Stomach (tissue), 9 donors: ENCODE measurements around the gene CFAP46. TPM values are rescaled to one million over a fixed set of nuclear protein-coding genes. Genes with fewer than 3 reads are reported as not detected.
"Not testable (repeated sequence)": the region's sequence is repeated elsewhere in the genome, so short reads cannot be mapped to it uniquely, and the experiment has no call there.

Source experiments
- DNase-seq, 2 donors: peaks; one replicate each; pipeline versions ENCODE4 v3.0.0 to v3.0.0-alpha.2; 2013 to 2019
- H3K27ac ChIP-seq, 5 donors: fragments of 200-600 bp in 4 of 5; sonication (generic) in 4 of 5; one replicate each; pipeline ENCODE4 v1.5.1; 2013 to 2019; ENCODE audit warnings: mild to moderate bottlenecking in 1 of 5, moderate library complexity in 1 of 5
- H3K27me3 ChIP-seq, 3 donors: fragments of 200-600 bp; sonication (generic); one replicate each; pipeline ENCODE4 v1.5.1; 2017 to 2019; ENCODE audit warnings: mixed run types in 1 of 3
- H3K36me3 ChIP-seq, 4 donors: fragments of 200-600 bp; sonication (generic); 1 replicate in 3 of 4; 2 replicates in 1 of 4; pipeline ENCODE4 v1.5.1; 2016 to 2019
- H3K4me1 ChIP-seq, 4 donors: fragments of 200-600 bp; sonication (generic); one replicate each; pipeline ENCODE4 v1.5.1; 2016 to 2019
- H3K4me3 ChIP-seq, 4 donors: fragments of 200-600 bp; sonication (generic) in 3 of 4; one replicate each; pipeline ENCODE4 v1.5.1; 2016 to 2019; ENCODE audit warnings: mild to moderate bottlenecking in 1 of 4
- H3K9me3 ChIP-seq, 4 donors: fragments of 200-600 bp; sonication (generic); one replicate each; pipeline ENCODE4 v1.5.1; 2016 to 2019
- CTCF ChIP-seq, 7 experiments: fragments of 450-650 bp in 4 of 7; fragments of 200-600 bp in 3 of 7; sonication (generic) in 3 of 7; IDR thresholded peaks; one replicate each; pipeline ENCODE4 v1.5.1; 2016 to 2019; ENCODE audit warnings: antibody characterized with exemption in 7 of 7, control low read depth in 2 of 7, mild to moderate bottlenecking in 1 of 7
- EP300 ChIP-seq: sonication (generic); formaldehyde crosslinking; IDR thresholded peaks from one replicate; pipeline ENCODE4 v1.6.1; 2017; ENCODE audit warnings: antibody characterized with exemption
- POLR2A ChIP-seq, 4 donors: fragments of 450-650 bp; IDR thresholded peaks; one replicate each; pipeline ENCODE4 v1.6.1; 2016; ENCODE audit warnings: antibody characterized with exemption in 4 of 4, control low read depth in 2 of 4, mild to moderate bottlenecking in 1 of 4, moderate library complexity in 1 of 4
- POLR2AphosphoS5 ChIP-seq, 3 donors: sonication (generic); formaldehyde crosslinking; IDR thresholded peaks; one replicate each; pipeline ENCODE4 v1.6.1; 2016; ENCODE audit warnings: antibody characterized with exemption in 3 of 3
- WGBS, 5 donors: extraction: QIAGEN DNeasy Blood & Tissue Kit in 3 of 5; methylation state at CpG; one replicate each; pipeline versions ENCODE4 v1.1.5 to v1.1.7; 2013 to 2018; 5-methylcytosine and 5-hydroxymethylcytosine counted together
- intact Hi-C: fragments of 100-400 bp; cut with DNase I; formaldehyde crosslinking; loops from one replicate; pipeline ENCODE4 v1.15.1; 2023; ENCODE audit warnings: low total_unique reads
- polyA plus RNA-seq, 3 donors: library from polyadenylated mRNA; stranded (reverse); fragments of 200-250 nt; gene quantifications; one replicate each; pipeline ENCODE4 v1.2.3, GENCODE V29; 2013
- total RNA-seq, 5 donors: library from RNA; depleted of rRNA; stranded (reverse); fragments of >200 nt; gene quantifications; one replicate each; pipeline versions ENCODE4 v1.1.0 to v1.2.3, GENCODE V29; 2014 to 2016
- donor health status: healthy with polysubstance abuse.
- donor health status: Bipolar disorder and iron deficiency.
- donor health status: healthy.

CFAP46 gene
- total and polyA plus RNA-seq, 8 donors = under 0.01 to 5.8 (median 1.8) TPM; not detected in 1

- no peaks in the 10 kb centered on the region for H3K36me3 ChIP-seq
- H3K4me3 ChIP-seq = no peak overlapping the region
- WGBS, 5 donors = 90 to 97% (median 95%) methylated on average over 3 to 15 of the region's 15 CpGs
- no peak for DNase-seq
- intact Hi-C loops = no loop called here
- peaks cover 0 to 31% (median 0%) of the 10 kb centered on the region in 3 donors for H3K27me3 ChIP-seq
- no peak overlapping the region for H3K27ac ChIP-seq
- TF ChIP-seq POLR2AphosphoS5 (IDR thresholded peaks at IDR 0.05) = no peak
- no peak for TF ChIP-seq POLR2A (IDR thresholded peaks at IDR 0.05)
- no peak for TF ChIP-seq CTCF (IDR thresholded peaks at IDR 0.05)
- TF ChIP-seq EP300 = no peak
- H3K4me1 ChIP-seq = no peaks in the 10 kb centered on the region
- peaks cover 0 to 14% (median 6%) of the 10 kb centered on the region in 4 donors for H3K9me3 ChIP-seq
These were observed 36.3 kb downstream of the CFAP46 start for GRCh38 chr10:132906106-132906505.

GRCh38 chr10:132905661-132906060, 36.7 kb downstream of the CFAP46 start:
- H3K4me1 ChIP-seq = no peaks in the 10 kb centered on the region
- no peak overlapping the region for H3K4me3 ChIP-seq
- 89 to 98% (median 93%) methylated on average over 1 of the region's 1 CpG for WGBS, 5 donors
- intact Hi-C loops = no loop called here
- no peak for DNase-seq
- H3K36me3 ChIP-seq = no peaks in the 10 kb centered on the region
- peaks cover 0 to 14% (median 6%) of the 10 kb centered on the region in 4 donors for H3K9me3 ChIP-seq
- TF ChIP-seq POLR2AphosphoS5 (IDR thresholded peaks at IDR 0.05) (no peak), POLR2A (IDR thresholded peaks at IDR 0.05) (no peak), EP300 (no peak)
- H3K27me3 ChIP-seq = peaks cover 0 to 26% (median 0%) of the 10 kb centered on the region in 3 donors
- H3K27ac ChIP-seq = no peak overlapping the region

GRCh38 chr10:132904814-132905649, 37.3 kb downstream of the CFAP46 start:
- H3K9me3 ChIP-seq = peaks cover 0 to 14% (median 6%) of the 10 kb centered on the region in 4 donors
- intact Hi-C loops = no loop called here

GRCh38 chr10:132904181-132904813, 38.1 kb downstream of the CFAP46 start:
- TF ChIP-seq POLR2AphosphoS5 (IDR thresholded peaks at IDR 0.05) = no peak
- peak in 5 of 7 experiments; percentile 56 to 80 (median 57) for TF ChIP-seq CTCF (IDR thresholded peaks at IDR 0.05)
- TF ChIP-seq POLR2A (IDR thresholded peaks at IDR 0.05) = no peak
- peaks cover 0 to 31% (median 0%) of the 10 kb centered on the region in 3 donors for H3K27me3 ChIP-seq
- 25 to 36% (median 30%) methylated on average over 15 of the region's 15 CpGs for WGBS, 5 donors
- intact Hi-C loops = no loop called here
- H3K9me3 ChIP-seq = peaks cover 0 to 14% (median 6%) of the 10 kb centered on the region in 4 donors
- H3K4me3 ChIP-seq = no peak overlapping the region
- peak; percentile 61 to 63 for DNase-seq
- H3K36me3 ChIP-seq = no peaks in the 10 kb centered on the region
- H3K4me1 ChIP-seq = no peaks in the 10 kb centered on the region
- H3K27ac ChIP-seq = peak overlapping the region in 3 of 5 donors; percentile 60 to 75 (median 62)

More at GRCh38 chr10:132904814-132905649, 37.3 kb downstream of the CFAP46 start:
- Histone ChIP-seq H3K36me3 (no peaks in the 10 kb centered on the region), H3K4me1 (no peaks in the 10 kb centered on the region), H3K4me3 (no peak overlapping the region), H3K27ac (no peak overlapping the region), H3K27me3 (peaks cover 0 to 24% (median 0%) of the 10 kb centered on the region in 3 donors)
- 74 to 83% (median 78%) methylated on average over 20 to 21 of the region's 21 CpGs for WGBS, 5 donors
- TF ChIP-seq POLR2AphosphoS5 (IDR thresholded peaks at IDR 0.05) (no peak), EP300 (no peak), CTCF (IDR thresholded peaks at IDR 0.05) (no peak), POLR2A (IDR thresholded peaks at IDR 0.05) (no peak)
- no peak for DNase-seq

GRCh38 chr10:132902656-132903575, 39.5 kb downstream of the CFAP46 start:
- H3K4me1 ChIP-seq, H3K4me3 ChIP-seq, intact Hi-C loops, H3K36me3 ChIP-seq: not testable (repeated sequence)
- Histone ChIP-seq H3K9me3 (peaks cover 0 to 14% (median 6%) of the 10 kb centered on the region in 4 donors), H3K27me3 (peaks cover 0 to 29% (median 0%) of the 10 kb centered on the region in 3 donors), H3K27ac (peak overlapping the region; percentile 57 to 89 (median 62))
- WGBS, 5 donors = 61 to 75% (median 65%) methylated on average over 18 to 19 of the region's 19 CpGs
- DNase-seq = peak; percentile 58 to 62
